GM19372 (cell line): ENCODE measurements around the gene MAP3K20.
"Not testable (repeated sequence)": the region's sequence is repeated elsewhere in the genome, so short reads cannot be mapped to it uniquely, and the experiment has no call there.

Experiments used
- ATAC-seq: cut with Tn5 transposase; IDR thresholded peaks from one replicate; pipeline ENCODE4 v1.9.1; 2021; ENCODE audit warnings: mild to moderate bottlenecking, low read depth, moderate library complexity; ENCODE audit not compliant: unreplicated experiment

MAP3K20 gene

DNA sequence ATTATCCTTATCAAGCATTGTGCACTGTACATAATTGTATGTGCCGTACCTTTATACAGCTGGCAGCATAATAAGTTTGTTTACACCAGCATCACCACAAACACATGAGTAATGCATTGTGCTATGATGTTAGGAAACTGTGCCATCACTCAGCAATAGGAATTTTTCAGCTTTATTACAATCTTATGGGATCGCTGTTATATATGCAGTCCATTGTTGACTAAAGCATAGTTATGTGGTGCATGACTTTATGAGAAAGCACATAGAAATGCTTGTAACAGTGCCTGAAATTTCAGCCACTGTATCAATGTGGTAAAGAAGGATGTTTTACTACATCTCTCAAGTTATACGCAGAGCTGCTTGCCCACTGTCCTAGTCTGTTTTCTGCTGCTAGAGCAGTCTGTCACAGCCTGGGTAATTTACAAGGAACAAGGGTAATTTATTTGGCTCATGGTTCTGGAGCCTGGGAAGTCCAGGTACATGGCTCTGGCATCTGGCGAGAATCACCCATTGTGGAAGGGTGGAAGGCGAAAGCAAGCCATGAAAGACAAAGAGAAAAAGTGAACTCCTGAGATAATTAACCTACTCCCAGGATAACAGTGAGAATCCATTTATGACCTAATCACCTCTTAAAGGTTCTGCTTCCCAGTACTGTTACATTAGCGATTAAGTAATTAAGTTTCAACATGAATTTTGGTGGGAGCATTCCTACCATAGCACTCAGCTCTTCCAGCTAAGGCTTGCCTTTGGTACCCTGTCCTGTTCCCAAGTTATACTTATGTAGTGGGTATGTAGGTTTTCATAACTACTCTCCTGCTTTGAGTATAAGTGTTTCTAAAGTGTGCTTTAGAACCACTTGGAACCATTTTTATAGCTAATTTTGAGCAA, 4.6 kb downstream of the MAP3K20 start:
- ATAC-seq: no peak

GRCh38 chr2:173086518-173087213, 11.0 kb downstream of the MAP3K20 start:
- ATAC-seq: no peak

DNA sequence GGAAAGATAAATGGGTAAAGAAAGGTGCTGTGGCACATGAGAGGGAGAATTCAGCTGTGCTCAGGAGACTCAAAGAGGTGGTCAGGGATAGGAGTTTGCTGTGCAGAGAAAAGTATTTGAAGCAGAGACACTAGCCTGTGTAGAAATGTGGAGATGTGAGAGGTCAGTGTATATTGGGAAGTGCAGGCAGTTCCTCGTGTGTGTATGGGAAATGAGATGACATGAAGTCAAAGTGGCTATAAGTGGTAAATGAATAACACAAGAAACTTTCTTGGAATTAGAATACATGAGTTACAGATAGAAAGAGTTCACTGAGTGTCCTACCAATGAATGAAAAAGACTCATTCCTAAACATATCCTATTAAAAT, 11.6 kb downstream of the MAP3K20 start:
- no peak for ATAC-seq

DNA sequence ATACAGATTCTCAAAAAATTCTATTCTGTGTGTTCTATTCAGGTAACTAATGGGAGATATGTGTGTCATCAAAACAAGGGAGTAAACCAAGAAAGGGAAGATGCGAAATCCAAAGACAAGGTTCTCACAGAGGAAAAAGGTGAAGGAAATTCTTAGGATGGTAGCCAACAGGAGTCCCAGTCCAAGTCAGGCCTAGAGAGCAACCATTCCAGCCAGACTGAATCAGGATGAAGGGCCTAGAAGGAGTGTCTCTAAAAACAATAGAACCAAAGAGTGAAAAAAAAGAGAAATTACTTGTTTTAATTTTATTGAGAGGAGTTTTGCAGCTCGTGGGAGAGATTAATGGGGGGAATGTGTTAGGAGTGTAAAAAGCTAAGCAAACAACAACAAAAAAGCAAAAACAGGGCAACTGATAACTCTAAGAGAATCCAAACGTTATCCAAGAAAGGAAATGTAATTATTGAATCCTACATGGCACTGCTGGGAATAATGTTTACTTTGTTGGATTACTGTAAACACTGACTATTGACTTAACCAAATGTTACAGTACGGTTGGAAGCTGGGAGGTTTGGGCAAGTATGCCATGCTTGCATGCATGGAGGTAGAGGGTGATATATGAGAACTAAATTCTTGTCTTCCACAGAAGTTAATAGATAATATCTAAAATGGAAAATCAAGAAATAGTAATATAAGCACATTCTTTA, 12.3 kb downstream of the MAP3K20 start:
- no peak for ATAC-seq

GRCh38 chr2:173090276-173090877, 14.7 kb downstream of the MAP3K20 start:
- no peak for ATAC-seq

GRCh38 chr2:173090973-173091660, 15.5 kb downstream of the MAP3K20 start:
- ATAC-seq: no peak

- ATAC-seq: no peak
Observed at GRCh38 chr2:173091910-173092309, 16.3 kb downstream of the MAP3K20 start.

- no peak for ATAC-seq
Observed at GRCh38 chr2:173092844-173093402, 17.3 kb downstream of the MAP3K20 start.

DNA sequence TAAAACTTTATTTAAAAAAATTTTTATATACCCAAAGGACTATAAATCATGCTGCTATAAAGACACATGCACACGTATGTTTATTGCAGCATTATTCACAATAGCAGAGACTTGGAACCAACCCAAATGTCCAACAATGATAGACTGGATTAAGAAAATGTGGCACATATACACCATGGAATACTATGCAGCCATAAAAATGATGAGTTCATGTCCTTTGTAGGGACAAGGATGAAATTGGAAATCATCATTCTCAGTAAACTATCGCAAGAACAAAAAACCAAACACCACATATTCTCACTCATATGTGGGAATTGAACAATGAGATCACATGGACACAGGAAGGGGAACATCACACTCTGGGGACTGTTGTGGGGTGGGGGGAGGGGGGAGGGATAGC, 18.0 kb downstream of the MAP3K20 start:
- ATAC-seq: not testable (repeated sequence)

GRCh38 chr2:173094731-173095130, 19.1 kb downstream of the MAP3K20 start:
- no peak for ATAC-seq

DNA sequence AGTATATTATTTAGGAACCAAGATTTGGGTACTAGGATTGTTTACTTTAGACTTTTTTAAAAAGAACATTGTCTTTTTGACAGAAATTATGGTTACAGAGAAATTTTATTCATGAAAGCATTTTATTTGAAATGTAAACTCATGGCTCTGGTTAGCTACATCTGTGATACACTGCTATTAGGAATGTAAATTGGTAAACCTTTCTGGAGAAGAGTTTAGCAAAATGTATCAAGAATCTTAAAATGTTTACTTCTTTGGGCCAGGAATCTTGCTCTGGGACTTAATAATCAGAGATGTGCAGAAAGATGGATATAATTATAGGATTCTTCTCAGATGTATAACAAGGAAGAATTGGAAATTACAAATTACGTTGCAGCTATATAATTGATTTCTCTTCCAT, 19.7 kb downstream of the MAP3K20 start:
- no peak for ATAC-seq

GRCh38 chr2:173099271-173099670, 23.6 kb downstream of the MAP3K20 start:
- ATAC-seq: no peak

GRCh38 chr2:173099804-173100203, 24.2 kb downstream of the MAP3K20 start:
- ATAC-seq: no peak

- no peak for ATAC-seq
Observed at GRCh38 chr2:173101687-173102086, 26.0 kb downstream of the MAP3K20 start.

DNA sequence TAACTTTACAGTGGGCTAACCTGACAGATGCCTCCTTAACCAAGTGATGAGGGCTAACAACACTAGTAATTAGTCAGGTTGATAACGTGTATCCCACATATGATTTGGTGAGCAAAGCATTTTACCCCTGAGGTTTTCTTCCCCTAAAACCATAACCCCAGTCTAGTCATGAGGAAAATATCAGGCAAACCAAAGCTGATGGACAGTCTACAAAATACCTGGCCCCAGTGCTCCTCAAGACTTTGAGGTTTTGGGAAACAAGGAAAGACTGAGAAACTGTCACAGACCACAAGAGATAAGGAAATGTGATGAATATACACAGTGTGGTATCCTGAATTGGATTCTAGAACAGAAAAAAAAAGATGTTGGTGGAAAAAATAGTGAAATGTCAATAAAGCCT, 28.5 kb downstream of the MAP3K20 start:
- ATAC-seq: no peak

DNA sequence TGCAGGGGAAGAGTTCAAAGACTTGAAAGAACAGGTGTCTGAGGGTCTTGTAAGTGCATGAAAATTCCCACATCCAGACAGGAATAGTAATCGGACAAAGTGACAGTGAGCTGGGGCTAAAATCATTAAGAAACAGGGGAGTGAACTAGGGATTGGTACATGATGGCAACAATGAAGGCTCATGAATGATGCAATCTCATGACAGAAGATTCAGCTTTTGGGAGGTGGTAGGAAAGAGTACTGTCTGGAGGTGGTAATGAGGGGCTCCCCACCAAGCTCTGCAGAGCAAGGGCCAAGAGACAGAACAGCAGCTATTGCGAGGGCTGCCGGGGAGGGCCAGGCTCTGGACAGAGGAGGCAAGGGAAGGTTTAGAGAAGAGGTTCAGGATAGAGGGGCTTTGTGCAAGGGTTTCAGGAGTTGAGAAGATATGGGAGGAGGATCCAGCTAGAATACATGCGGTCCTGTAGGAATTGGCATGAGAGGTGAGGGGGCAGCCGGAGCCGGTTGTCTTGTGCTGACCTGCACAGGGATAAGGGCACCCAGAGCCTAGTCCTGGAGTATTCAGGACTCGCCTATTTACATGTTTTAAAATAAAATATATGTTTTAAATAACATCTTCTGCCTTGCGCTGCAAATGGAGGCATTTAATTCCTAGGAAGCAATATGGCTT, 31.4 kb downstream of the MAP3K20 start:
- no peak for ATAC-seq

GRCh38 chr2:173107629-173108022, 32.0 kb downstream of the MAP3K20 start:
- no peak for ATAC-seq

DNA sequence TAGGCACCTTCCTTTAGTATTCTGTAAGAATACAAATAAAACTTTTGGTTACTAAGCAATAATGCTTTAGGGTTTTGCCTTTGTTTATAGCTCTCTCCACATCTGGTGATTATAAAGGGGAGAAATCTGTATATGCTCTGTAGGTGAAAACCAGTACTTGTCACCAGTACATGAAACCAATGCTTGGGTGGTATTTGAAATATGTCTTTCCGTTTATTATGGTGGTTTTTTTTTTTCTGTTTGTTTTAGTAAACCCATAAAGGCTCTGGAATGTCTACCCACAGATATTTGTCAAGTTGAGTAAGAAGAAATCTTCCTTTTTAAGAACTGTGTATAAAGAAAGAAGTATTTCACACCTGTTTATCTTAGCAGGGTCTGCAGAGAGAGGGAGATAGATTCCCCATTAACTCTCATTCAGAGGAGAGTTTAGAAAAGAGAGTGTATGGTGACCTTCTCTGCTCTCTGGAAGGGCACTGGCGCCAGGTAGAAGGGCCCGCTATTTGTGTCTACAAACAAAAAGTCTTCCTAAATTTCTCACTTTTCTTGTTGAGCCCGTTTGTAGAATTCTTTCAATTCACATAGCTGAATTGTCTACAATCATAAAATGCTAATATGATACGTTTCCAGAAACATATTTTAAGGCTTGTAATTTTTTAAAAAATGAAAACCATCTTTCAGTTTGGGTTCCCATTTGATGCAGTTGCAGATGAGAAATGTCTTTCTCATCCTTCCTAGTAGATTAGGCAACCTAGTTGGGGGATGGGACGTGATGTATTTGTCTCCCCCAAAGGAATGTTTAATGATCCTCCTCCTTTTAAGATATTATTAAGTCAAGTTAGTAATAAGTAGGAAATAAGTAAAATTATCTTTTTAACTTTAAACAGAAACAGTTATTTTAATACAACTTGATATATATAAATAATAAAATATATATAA, 33.9 kb downstream of the MAP3K20 start:
- ATAC-seq: no peak
